Measurements from ENCODE around the gene HARBI1.

DNA sequence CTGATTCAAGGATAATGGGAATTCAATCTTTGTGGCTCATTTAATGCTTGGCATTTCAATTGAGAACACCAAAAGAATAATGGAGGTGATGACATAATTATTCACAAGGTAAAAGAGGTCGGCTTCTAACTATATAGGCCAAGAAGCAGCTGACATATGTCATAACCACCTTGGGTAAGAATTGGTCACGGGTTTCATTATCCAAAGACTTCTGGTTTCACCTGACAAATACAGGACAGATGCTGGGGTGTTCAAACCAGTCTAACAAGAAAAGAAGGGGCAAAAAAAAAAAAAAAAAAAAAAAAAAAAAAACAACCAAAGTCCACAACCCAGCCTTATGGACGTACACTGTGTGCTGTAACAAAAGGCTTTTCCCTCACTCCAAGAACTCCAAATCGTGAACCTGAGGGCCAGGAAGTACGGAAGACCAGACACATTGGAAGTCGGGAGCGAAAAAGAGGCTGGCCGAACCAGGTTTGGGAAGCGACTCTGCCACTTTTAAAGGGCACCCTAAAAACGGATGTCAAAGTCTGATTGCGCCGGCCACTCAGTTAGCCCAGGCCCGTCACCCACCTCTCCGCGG lies 385 bp downstream of the HARBI1 start:
- TF ChIP-seq, protein P1, sequence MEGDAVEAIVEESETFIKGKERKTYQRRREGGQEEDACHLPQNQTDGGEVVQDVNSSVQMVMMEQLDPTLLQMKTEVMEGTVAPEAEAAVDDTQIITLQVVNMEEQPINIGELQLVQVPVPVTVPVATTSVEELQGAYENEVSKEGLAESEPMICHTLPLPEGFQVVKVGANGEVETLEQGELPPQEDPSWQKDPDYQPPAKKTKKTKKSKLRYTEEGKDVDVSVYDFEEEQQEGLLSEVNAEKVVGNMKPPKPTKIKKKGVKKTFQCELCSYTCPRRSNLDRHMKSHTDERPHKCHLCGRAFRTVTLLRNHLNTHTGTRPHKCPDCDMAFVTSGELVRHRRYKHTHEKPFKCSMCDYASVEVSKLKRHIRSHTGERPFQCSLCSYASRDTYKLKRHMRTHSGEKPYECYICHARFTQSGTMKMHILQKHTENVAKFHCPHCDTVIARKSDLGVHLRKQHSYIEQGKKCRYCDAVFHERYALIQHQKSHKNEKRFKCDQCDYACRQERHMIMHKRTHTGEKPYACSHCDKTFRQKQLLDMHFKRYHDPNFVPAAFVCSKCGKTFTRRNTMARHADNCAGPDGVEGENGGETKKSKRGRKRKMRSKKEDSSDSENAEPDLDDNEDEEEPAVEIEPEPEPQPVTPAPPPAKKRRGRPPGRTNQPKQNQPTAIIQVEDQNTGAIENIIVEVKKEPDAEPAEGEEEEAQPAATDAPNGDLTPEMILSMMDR (conservative IDR thresholded peaks at IDR 0.05 in 1 of 2, IDR thresholded peaks at IDR 0.05 in 1 of 2; ENCODE audit: extremely low read depth in 1 of 2, insufficient read depth in 1 of 2, low read depth in 1 of 2, low read length in 2 of 2), result no peak
- TF ChIP-seq EZH2 (IDR thresholded peaks at IDR 0.05; ENCODE audit: borderline replicate concordance, low read length), result no peak
